K562 (cell line): Measurements from ENCODE around the gene METRN. TPM values are rescaled to one million over a fixed set of nuclear protein-coding genes. Genes with fewer than 3 reads are reported as not detected.

Source experiments
- BHLHE40 ChIP-seq: IDR thresholded peaks from 2 replicates; pipeline ENCODE4 v1.6.1; 2011; ENCODE audit warnings: low read length, improper control_type of control experiment
- EP400 ChIP-seq: fragments of 450-650 bp; IDR thresholded peaks from 2 replicates; pipeline ENCODE4 v1.6.1; 2017; ENCODE audit warnings: antibody characterized with exemption, mild to moderate bottlenecking, moderate library complexity
- FIP1L1 ChIP-seq: fragments of 200-400 bp; formaldehyde crosslinking; IDR thresholded peaks from 2 replicates; pipeline ENCODE4 v1.6.1; 2018; ENCODE audit warnings: mild to moderate bottlenecking, low read depth, low read length; ENCODE audit not compliant: poor library complexity, severe bottlenecking
- GABPB1 ChIP-seq: sonication (generic); formaldehyde crosslinking; IDR thresholded peaks from 2 replicates; pipeline ENCODE4 v1.8.0; 2022; ENCODE audit warnings: mild to moderate bottlenecking, missing genetic modification reagents
- HNRNPL ChIP-seq: fragments of 200-400 bp; formaldehyde crosslinking; IDR thresholded peaks from 2 replicates; pipeline ENCODE4 v1.6.1; 2017; ENCODE audit warnings: low read depth, mild to moderate bottlenecking, low read length
- KAT7 ChIP-seq: sonication (generic); formaldehyde crosslinking; IDR thresholded peaks from 2 replicates; pipeline ENCODE4 v1.8.0; 2022; ENCODE audit warnings: missing genetic modification reagents, mild to moderate bottlenecking, borderline replicate concordance
- KDM5B ChIP-seq: fragments of 200-600 bp; sonication (generic); IDR thresholded peaks from 2 replicates; pipeline ENCODE4 v1.6.1; 2012; ENCODE audit warnings: low read depth, mild to moderate bottlenecking, moderate library complexity, low read length, control low read depth, inconsistent platforms; ENCODE audit not compliant: insufficient replicate concordance
- L3MBTL2 ChIP-seq: fragments of 450-650 bp; IDR thresholded peaks from 2 replicates; pipeline ENCODE4 v1.6.1; 2016; ENCODE audit warnings: mild to moderate bottlenecking, moderate library complexity
- MYBL2 ChIP-seq, 2 experiments: fragments of 450-650 bp in 1 of 2; sonication (generic) in 1 of 2; formaldehyde crosslinking in 1 of 2; IDR thresholded peaks; 2 replicates each; pipeline versions ENCODE4 v1.6.1 to v1.8.1; 2017 to 2022; ENCODE audit warnings: borderline replicate concordance in 1 of 2, inconsistent platforms in 1 of 2, low read depth in 1 of 2, mild to moderate bottlenecking in 1 of 2, missing genetic modification reagents in 1 of 2, moderate library complexity in 1 of 2
- PCBP1 ChIP-seq: fragments of 200-400 bp; formaldehyde crosslinking; IDR thresholded peaks from 2 replicates; pipeline ENCODE4 v1.6.1; 2018; ENCODE audit warnings: mild to moderate bottlenecking, low read depth, low read length; ENCODE audit not compliant: poor library complexity, severe bottlenecking
- XRCC5 ChIP-seq: fragments of 200-400 bp; formaldehyde crosslinking; IDR thresholded peaks from 2 replicates; pipeline ENCODE4 v1.6.1; 2017; ENCODE audit warnings: low read depth, mild to moderate bottlenecking, low read length
- ZBTB7A ChIP-seq: IDR thresholded peaks from 2 replicates; pipeline ENCODE4 v1.6.1; 2011; ENCODE audit warnings: low read depth, mild to moderate bottlenecking, low read length, moderate library complexity, borderline replicate concordance; ENCODE audit not compliant: control insufficient read depth
- ZSCAN29 ChIP-seq: fragments of 450-650 bp; IDR thresholded peaks from 2 replicates; pipeline ENCODE4 v1.6.1; 2017
- polyA plus RNA-seq, 8 experiments: library from polyadenylated mRNA; depleted of rRNA in 4 of 8; stranded (reverse) in 5 of 8; unstranded in 3 of 8; fragments of >200 nt; fragmentation: Nextera tagmentation in 2 of 8; fragmentation: Illumina TruSeq in 1 of 8; extraction: Ambion mirVana in 2 of 8; extraction: Trizol in 1 of 8; gene quantifications; 2 replicates each; pipeline versions ENCODE4 v1.2.1 to v1.2.3, GENCODE V29; 2011 to 2014; ENCODE audit warnings: inconsistent platforms in 1 of 8, missing spikeins in 1 of 8
- total RNA-seq, 7 experiments: library from RNA; depleted of rRNA in 6 of 7; stranded (reverse); fragments of >200 nt in 6 of 7; fragmentation: Illumina TruSeq in 2 of 7; extraction: Trizol in 2 of 7; gene quantifications; 2 replicates each; pipeline versions ENCODE4 v1.2.1 to v1.2.3, GENCODE V29; 2011 to 2021; ENCODE audit warnings: low replicate concordance in 1 of 7
- TF ChIP-seq, protein P1 (sequence below): sonication (generic); formaldehyde crosslinking; IDR thresholded peaks from 2 replicates; pipeline ENCODE4 v1.8.0; 2022; ENCODE audit warnings: missing genetic modification reagents, mild to moderate bottlenecking, borderline replicate concordance
- TF ChIP-seq, protein P2 (sequence below): sonication (generic); formaldehyde crosslinking; IDR thresholded peaks from 2 replicates; pipeline ENCODE4 v1.8.0; 2022; ENCODE audit warnings: mild to moderate bottlenecking, missing genetic modification reagents
- TF ChIP-seq, protein P3 (sequence below): fragments of 450-650 bp; IDR thresholded peaks from 2 replicates; pipeline ENCODE4 v1.6.1; 2017; ENCODE audit warnings: antibody characterized with exemption, mild to moderate bottlenecking
- TF ChIP-seq, protein P4 (sequence below), 3 experiments: fragments of 200-800 bp in 1 of 3; sonication (Bioruptor generic) in 1 of 3; sonication (generic) in 1 of 3; formaldehyde crosslinking in 1 of 3; IDR thresholded peaks; 2 replicates each; pipeline versions ENCODE4 v1.6.1 to v1.8.0; 2016 to 2022; ENCODE audit warnings: mild to moderate bottlenecking in 2 of 3, missing compliant biosample characterization in 2 of 3, missing genetic modification characterization in 2 of 3, missing genetic modification reagents in 1 of 3

Gene METRN
- total and polyA plus RNA-seq, 9 of the 15 experiments (the other 6 are each of a cell fraction or from before 2014, with no cell fraction given): 0.20 to 89.8 (median 15.4) TPM

DNA sequence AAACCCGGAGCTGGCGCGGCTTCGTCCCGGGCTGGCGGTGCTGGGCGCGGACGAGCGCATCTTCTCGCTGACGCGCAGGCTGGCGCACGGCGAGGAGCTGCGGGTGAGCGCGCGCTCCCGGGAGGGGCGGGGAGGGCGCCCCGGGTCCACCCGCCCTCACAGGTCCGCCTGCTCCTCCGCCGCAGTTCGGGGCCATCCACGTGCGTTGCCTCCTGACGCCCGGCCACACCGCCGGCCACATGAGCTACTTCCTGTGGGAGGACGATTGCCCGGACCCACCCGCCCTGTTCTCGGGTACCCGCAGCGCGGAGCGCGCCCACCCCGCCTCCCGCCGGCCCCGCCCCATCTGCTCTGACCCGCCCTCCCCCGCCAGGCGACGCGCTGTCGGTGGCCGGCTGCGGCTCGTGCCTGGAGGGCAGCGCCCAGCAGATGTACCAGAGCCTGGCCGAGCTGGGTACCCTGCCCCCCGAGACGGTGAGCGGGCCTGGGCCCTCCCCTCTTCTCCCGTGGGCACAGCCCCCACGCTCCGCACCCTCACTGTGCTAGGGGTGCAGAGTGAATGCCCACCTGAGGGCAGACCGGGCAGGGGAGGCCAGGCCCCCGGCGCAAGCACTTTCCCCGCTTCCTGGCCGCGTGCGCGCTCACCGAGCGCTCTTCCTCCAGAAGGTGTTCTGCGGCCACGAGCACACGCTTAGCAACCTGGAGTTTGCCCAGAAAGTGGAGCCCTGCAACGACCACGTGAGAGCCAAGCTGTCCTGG lies 13.4 kb downstream of the METRN start (continued):
- TF ChIP-seq, protein P1, sequence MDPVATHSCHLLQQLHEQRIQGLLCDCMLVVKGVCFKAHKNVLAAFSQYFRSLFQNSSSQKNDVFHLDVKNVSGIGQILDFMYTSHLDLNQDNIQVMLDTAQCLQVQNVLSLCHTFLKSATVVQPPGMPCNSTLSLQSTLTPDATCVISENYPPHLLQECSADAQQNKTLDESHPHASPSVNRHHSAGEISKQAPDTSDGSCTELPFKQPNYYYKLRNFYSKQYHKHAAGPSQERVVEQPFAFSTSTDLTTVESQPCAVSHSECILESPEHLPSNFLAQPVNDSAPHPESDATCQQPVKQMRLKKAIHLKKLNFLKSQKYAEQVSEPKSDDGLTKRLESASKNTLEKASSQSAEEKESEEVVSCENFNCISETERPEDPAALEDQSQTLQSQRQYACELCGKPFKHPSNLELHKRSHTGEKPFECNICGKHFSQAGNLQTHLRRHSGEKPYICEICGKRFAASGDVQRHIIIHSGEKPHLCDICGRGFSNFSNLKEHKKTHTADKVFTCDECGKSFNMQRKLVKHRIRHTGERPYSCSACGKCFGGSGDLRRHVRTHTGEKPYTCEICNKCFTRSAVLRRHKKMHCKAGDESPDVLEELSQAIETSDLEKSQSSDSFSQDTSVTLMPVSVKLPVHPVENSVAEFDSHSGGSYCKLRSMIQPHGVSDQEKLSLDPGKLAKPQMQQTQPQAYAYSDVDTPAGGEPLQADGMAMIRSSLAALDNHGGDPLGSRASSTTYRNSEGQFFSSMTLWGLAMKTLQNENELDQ: no peak
- peak; percentile 54; the same call in 1 of the 2 replicates for TF ChIP-seq ZBTB7A
- TF ChIP-seq, protein P2, sequence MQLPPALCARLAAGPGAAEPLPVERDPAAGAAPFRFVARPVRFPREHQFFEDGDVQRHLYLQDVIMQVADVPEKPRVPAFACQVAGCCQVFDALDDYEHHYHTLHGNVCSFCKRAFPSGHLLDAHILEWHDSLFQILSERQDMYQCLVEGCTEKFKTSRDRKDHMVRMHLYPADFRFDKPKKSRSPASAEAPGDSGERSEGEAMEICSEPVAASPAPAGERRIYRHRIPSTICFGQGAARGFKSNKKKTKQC (CRISPR knock-in tag): 0 out of 2 replicates have a peak, but pooled peaks have one; percentile 18
- TF ChIP-seq MYBL2 (IDR thresholded peaks at IDR 0.05; ENCODE audit: low read depth): no peak
- TF ChIP-seq MYBL2 (CRISPR knock-in tag; IDR thresholded peaks at IDR 0.05; ENCODE audit: borderline replicate concordance): no peak
- TF ChIP-seq FIP1L1: peak; percentile 53
- TF ChIP-seq ZSCAN29: no peak
- TF ChIP-seq KDM5B: peak; percentile 57
- TF ChIP-seq, protein P3, sequence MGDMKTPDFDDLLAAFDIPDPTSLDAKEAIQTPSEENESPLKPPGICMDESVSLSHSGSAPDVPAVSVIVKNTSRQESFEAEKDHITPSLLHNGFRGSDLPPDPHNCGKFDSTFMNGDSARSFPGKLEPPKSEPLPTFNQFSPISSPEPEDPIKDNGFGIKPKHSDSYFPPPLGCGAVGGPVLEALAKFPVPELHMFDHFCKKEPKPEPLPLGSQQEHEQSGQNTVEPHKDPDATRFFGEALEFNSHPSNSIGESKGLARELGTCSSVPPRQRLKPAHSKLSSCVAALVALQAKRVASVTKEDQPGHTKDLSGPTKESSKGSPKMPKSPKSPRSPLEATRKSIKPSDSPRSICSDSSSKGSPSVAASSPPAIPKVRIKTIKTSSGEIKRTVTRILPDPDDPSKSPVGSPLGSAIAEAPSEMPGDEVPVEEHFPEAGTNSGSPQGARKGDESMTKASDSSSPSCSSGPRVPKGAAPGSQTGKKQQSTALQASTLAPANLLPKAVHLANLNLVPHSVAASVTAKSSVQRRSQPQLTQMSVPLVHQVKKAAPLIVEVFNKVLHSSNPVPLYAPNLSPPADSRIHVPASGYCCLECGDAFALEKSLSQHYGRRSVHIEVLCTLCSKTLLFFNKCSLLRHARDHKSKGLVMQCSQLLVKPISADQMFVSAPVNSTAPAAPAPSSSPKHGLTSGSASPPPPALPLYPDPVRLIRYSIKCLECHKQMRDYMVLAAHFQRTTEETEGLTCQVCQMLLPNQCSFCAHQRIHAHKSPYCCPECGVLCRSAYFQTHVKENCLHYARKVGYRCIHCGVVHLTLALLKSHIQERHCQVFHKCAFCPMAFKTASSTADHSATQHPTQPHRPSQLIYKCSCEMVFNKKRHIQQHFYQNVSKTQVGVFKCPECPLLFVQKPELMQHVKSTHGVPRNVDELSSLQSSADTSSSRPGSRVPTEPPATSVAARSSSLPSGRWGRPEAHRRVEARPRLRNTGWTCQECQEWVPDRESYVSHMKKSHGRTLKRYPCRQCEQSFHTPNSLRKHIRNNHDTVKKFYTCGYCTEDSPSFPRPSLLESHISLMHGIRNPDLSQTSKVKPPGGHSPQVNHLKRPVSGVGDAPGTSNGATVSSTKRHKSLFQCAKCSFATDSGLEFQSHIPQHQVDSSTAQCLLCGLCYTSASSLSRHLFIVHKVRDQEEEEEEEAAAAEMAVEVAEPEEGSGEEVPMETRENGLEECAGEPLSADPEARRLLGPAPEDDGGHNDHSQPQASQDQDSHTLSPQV: no peak
- peak; percentile 68 for TF ChIP-seq L3MBTL2
- peak; percentile 92 for TF ChIP-seq HNRNPL
- TF ChIP-seq XRCC5: peak; percentile 57; the same call in 1 of the 2 replicates
- peak; percentile 57; the same call in 1 of the 2 replicates for TF ChIP-seq KAT7 (CRISPR knock-in tag)
- TF ChIP-seq GABPB1 (CRISPR knock-in tag): peak; percentile 57; the same call in 1 of the 2 replicates
- peak; percentile 74 for TF ChIP-seq BHLHE40
- TF ChIP-seq PCBP1: peak; percentile 49
- TF ChIP-seq, protein P4, sequence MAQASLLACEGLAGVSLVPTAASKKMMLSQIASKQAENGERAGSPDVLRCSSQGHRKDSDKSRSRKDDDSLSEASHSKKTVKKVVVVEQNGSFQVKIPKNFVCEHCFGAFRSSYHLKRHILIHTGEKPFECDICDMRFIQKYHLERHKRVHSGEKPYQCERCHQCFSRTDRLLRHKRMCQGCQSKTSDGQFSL (CRISPR knock-in tag; IDR thresholded peaks at IDR 0.05): peak; percentile 88
- TF ChIP-seq, protein P4 (tag; IDR thresholded peaks at IDR 0.05): no peak
- TF ChIP-seq EP400: peak; percentile 55; the same call in 1 of the 2 replicates
